Neural cell (in vitro differentiated cells): ENCODE data around the gene OAT. TPM values are rescaled to one million over a fixed set of nuclear protein-coding genes. Genes with fewer than 3 reads are reported as not detected.

Experiments
- H2AFZ ChIP-seq: fragments of 200-600, 300-800 bp; sonication (generic), shearing (Covaris generic); 2 replicates; pipeline ENCODE4 v1.6.0; 2014; ENCODE audit warnings: low read depth, mild to moderate bottlenecking, antibody characterized with exemption, low read length, moderate library complexity
- H3F3A ChIP-seq: fragments of 200-600 bp; shearing (Covaris generic); 2 replicates; pipeline ENCODE4 v1.6.1; 2016; ENCODE audit warnings: mild to moderate bottlenecking, moderate library complexity, mixed read lengths, antibody characterized with exemption, low read length; ENCODE audit not compliant: insufficient read depth, poor library complexity, severe bottlenecking
- H3K27ac ChIP-seq: fragments of 200-600, 300-800 bp; sonication (generic), shearing (Covaris generic); 2 replicates; pipeline ENCODE4 v1.5.1; 2014; ENCODE audit warnings: mild to moderate bottlenecking, low read length, moderate library complexity
- H3K27me3 ChIP-seq: fragments of 300-800, 200-600 bp; sonication (generic), shearing (Covaris generic); 2 replicates; pipeline ENCODE4 v1.6.0; 2014; ENCODE audit warnings: mild to moderate bottlenecking, low read depth, low read length, moderate library complexity; ENCODE audit not compliant: insufficient read depth
- H3K36me3 ChIP-seq: fragments of 300-800, 200-600 bp; sonication (generic), shearing (Covaris generic); 2 replicates; pipeline ENCODE4 v1.5.1; 2014; ENCODE audit warnings: mild to moderate bottlenecking, antibody characterized with exemption, low read length, moderate library complexity; ENCODE audit not compliant: insufficient read depth
- H3K4me2 ChIP-seq: fragments of 300-800, 200-600 bp; sonication (generic), shearing (Covaris generic); 2 replicates; pipeline ENCODE4 v1.6.0; 2014; ENCODE audit warnings: mild to moderate bottlenecking, low read length
- H3K4me3 ChIP-seq: fragments of 300-800, 200-600 bp; sonication (generic), shearing (Covaris generic); 2 replicates; pipeline ENCODE4 v1.5.1; 2014; ENCODE audit warnings: mild to moderate bottlenecking, low read length, moderate library complexity
- H3K79me2 ChIP-seq: fragments of 200-600 bp; shearing (Covaris generic); replicated peaks from 2 replicates; pipeline ENCODE4 v1.6.0; 2014; ENCODE audit warnings: mild to moderate bottlenecking, low read length, moderate library complexity; ENCODE audit not compliant: insufficient read depth
- H3K9ac ChIP-seq: fragments of 300-800, 200-600 bp; sonication (generic), shearing (Covaris generic); 2 replicates; pipeline ENCODE4 v1.6.1; 2016; ENCODE audit warnings: mild to moderate bottlenecking, low read length, mixed read lengths
- H3K9me2 ChIP-seq: fragments of 200-600 bp; shearing (Covaris generic); 2 replicates; pipeline ENCODE4 v1.6.1; 2016; ENCODE audit warnings: mild to moderate bottlenecking, low read length, mixed read lengths; ENCODE audit not compliant: insufficient read depth
- H3K9me3 ChIP-seq: fragments of 200-600, 300-800 bp; sonication (generic), shearing (Covaris generic); 2 replicates; pipeline ENCODE4 v1.6.1; 2016; ENCODE audit warnings: mild to moderate bottlenecking, mixed run types, low read length, moderate library complexity, mixed read lengths
- H4K20me1 ChIP-seq: fragments of 200-600 bp; shearing (Covaris generic); 2 replicates; pipeline ENCODE4 v1.6.1; 2016; ENCODE audit warnings: mild to moderate bottlenecking, mixed run types; ENCODE audit not compliant: insufficient read depth
- EP300 ChIP-seq: fragments of 450-650 bp; conservative IDR thresholded peaks from 2 replicates; pipeline ENCODE4 v1.6.1; 2014; ENCODE audit warnings: antibody characterized with exemption, mild to moderate bottlenecking, moderate library complexity; ENCODE audit not compliant: poor library complexity, severe bottlenecking
- EZH2 ChIP-seq: fragments of 200-600, 300-800 bp; shearing (Covaris generic), sonication (generic); IDR thresholded peaks from 2 replicates; pipeline ENCODE4 v1.6.1; 2014; ENCODE audit warnings: antibody characterized with exemption, low read length, borderline replicate concordance, mild to moderate bottlenecking; ENCODE audit not compliant: insufficient read depth, poor library complexity, severe bottlenecking
- MXI1 ChIP-seq: fragments of 450-650 bp; conservative IDR thresholded peaks from 2 replicates; pipeline ENCODE4 v1.6.1; 2014; ENCODE audit warnings: antibody characterized with exemption, mild to moderate bottlenecking; ENCODE audit not compliant: poor library complexity, severe bottlenecking
- POLR2AphosphoS5 ChIP-seq: IDR thresholded peaks from 2 replicates; pipeline ENCODE4 v1.6.1; 2012
- RAD21 ChIP-seq: fragments of 450-650 bp; conservative IDR thresholded peaks from 2 replicates; pipeline ENCODE4 v1.6.1; 2014; ENCODE audit warnings: antibody characterized with exemption, mild to moderate bottlenecking, moderate library complexity
- REST ChIP-seq: IDR thresholded peaks from 2 replicates; pipeline ENCODE4 v1.6.1; 2012; ENCODE audit warnings: borderline replicate concordance
- SMC3 ChIP-seq: fragments of 450-650 bp; conservative IDR thresholded peaks from 2 replicates; pipeline ENCODE4 v1.6.1; 2014; ENCODE audit warnings: antibody characterized with exemption, mild to moderate bottlenecking, moderate library complexity; ENCODE audit not compliant: poor library complexity
- TAF1 ChIP-seq: IDR thresholded peaks from 2 replicates; pipeline ENCODE4 v1.6.1; 2012; ENCODE audit warnings: low read depth
- polyA plus RNA-seq: library from polyadenylated mRNA; depleted of rRNA; stranded (reverse); fragments of >200 nt; gene quantifications from 2 replicates; pipeline ENCODE4 v1.2.3, GENCODE V29; 2014
- TF ChIP-seq, protein P1 (sequence below): fragments of 450-650 bp; IDR thresholded peaks from 2 replicates; pipeline ENCODE4 v1.5.1; 2014; ENCODE audit warnings: antibody characterized with exemption, mild to moderate bottlenecking, moderate library complexity; ENCODE audit not compliant: poor library complexity, severe bottlenecking

OAT gene
- polyA plus RNA-seq, 1 donor from 2014 or later: 132 TPM

DNA sequence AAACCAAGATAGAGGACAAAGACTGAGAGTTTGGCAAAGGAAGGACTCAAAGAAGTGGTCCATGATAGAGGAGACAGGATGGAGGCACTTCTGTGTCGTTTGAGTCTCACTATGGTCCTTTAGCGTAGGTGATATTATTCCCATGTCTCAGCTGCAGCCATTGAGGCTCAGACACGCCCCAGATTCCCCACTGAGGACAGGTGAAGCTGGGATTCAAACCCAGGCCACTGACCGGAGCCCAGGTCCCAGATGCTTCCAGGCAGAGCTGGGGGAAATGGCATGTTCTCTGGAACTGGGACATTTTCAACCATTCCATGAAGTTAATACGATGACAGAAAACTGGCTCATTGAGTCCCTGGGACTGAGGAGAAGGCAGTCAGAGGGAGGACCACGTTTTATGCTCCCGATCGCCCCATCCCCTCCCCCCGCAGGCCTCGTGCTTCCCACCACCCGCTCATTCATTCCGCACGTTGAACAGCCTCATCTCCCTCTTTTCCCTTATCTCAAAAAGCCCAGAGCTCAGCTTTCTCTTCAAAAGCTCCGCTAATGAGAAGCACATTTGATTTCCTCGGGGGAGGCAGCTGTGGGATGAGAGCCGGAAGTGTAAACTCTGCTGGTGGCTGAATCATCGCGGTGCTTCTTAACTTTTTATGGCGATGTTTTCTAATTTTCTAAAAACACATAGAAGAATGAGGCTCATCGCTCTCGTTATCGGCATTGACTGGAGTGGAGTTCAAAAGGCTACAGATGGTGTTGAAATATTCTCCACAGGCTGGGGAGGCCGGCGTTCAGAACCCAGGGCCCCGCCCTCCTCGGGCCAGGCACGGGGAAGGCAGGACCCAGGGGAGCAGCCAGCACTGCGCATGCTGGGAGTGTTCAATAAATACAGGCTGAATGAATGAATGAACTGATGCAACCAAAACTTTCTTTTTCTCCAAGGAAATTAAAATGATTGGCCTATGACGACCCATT, 64.0 kb downstream of the OAT start:
- Histone ChIP-seq H3F3A (no peaks in the 10 kb centered on the region), H3K36me3 (no peaks in the 10 kb centered on the region), H4K20me1 (no peaks in the 10 kb centered on the region), H3K27ac (no peak overlapping the region), H3K9me3 (no peaks in the 10 kb centered on the region), H3K9ac (no peak overlapping the region), H3K9me2 (no peaks in the 10 kb centered on the region), H3K4me2 (no peak overlapping the region), H3K27me3 (no peaks in the 10 kb centered on the region), H3K79me2 (no peaks in the 10 kb centered on the region), H3K4me3 (no peak overlapping the region), H2AFZ (no peak overlapping the region)
- TF ChIP-seq EZH2 (no peak), TAF1 (no peak), EP300 (no peak), REST (no peak), SMC3 (no peak), MXI1 (no peak), POLR2AphosphoS5 (no peak), RAD21 (no peak)
- TF ChIP-seq, protein P1, sequence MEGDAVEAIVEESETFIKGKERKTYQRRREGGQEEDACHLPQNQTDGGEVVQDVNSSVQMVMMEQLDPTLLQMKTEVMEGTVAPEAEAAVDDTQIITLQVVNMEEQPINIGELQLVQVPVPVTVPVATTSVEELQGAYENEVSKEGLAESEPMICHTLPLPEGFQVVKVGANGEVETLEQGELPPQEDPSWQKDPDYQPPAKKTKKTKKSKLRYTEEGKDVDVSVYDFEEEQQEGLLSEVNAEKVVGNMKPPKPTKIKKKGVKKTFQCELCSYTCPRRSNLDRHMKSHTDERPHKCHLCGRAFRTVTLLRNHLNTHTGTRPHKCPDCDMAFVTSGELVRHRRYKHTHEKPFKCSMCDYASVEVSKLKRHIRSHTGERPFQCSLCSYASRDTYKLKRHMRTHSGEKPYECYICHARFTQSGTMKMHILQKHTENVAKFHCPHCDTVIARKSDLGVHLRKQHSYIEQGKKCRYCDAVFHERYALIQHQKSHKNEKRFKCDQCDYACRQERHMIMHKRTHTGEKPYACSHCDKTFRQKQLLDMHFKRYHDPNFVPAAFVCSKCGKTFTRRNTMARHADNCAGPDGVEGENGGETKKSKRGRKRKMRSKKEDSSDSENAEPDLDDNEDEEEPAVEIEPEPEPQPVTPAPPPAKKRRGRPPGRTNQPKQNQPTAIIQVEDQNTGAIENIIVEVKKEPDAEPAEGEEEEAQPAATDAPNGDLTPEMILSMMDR: no peak

- H3K27ac ChIP-seq: no peak overlapping the region
- H3K36me3 ChIP-seq: no peaks in the 10 kb centered on the region
- H3K4me2 ChIP-seq: no peak overlapping the region
- H3K79me2 ChIP-seq: no peaks in the 10 kb centered on the region
- no peak overlapping the region for H3K4me3 ChIP-seq
- H3F3A ChIP-seq: no peaks in the 10 kb centered on the region
- no peak overlapping the region for H2AFZ ChIP-seq
- H3K9me2 ChIP-seq: no peaks in the 10 kb centered on the region
- no peaks in the 10 kb centered on the region for H4K20me1 ChIP-seq
- TF ChIP-seq SMC3: no peak
- TF ChIP-seq EZH2: no peak
- TF ChIP-seq MXI1: no peak
- TF ChIP-seq, protein P1: no peak
- no peak for TF ChIP-seq REST
- no peak for TF ChIP-seq TAF1
- no peak for TF ChIP-seq EP300
- TF ChIP-seq POLR2AphosphoS5: no peak
- TF ChIP-seq RAD21: no peak
- no peaks in the 10 kb centered on the region for H3K27me3 ChIP-seq
- no peak overlapping the region for H3K9ac ChIP-seq
- no peaks in the 10 kb centered on the region for H3K9me3 ChIP-seq
Measured at GRCh38 chr10:124353896-124354295, 64.8 kb downstream of the OAT start.
